NCI-H2029 (cell line): ENCODE measurements around the gene CLEC9A.

Experiments used
- DNase-seq: peaks from one replicate; lab custom pipeline; 2025; lab: John Stamatoyannopoulos, UW

Gene CLEC9A

DNA sequence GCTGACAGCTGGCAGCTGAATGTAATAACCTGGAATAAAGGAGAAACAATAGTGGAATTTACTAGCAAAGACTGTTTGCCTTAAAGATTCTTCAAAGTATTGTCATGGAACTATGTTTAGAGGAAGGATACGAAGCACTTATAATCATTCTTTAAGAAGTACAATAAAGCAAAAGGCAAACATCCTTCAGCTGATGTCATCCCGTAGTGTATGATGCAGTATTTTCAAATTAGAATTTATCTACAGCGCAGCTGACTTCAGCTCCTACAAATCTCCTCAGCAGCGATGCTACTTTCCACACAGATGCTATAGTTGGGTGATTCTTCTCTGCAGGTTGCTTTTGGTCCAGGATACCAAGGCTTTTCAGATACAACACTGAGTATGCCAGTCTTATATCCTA, 36.8 kb downstream of the CLEC9A start:
- no peak for DNase-seq

DNA sequence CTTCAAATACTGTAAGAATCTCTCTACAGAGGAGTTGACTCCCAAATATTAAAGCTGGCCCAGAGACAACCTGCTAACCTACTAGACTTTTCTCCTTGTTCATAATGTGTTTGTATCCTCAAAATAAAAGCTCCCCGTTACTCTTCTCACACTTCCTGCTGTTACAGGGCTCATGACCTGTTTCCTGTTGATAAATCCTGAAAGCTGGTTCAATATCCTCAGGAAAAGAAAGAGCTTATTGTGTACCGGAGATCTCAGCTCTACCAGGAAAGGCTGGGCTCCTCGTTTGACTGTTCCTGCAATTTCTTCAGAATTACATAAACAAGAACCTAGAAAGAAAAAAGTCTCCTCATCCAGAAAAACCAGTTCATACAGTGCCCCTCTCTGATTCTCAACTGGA, 37.5 kb downstream of the CLEC9A start:
- DNase-seq: no peak

DNA sequence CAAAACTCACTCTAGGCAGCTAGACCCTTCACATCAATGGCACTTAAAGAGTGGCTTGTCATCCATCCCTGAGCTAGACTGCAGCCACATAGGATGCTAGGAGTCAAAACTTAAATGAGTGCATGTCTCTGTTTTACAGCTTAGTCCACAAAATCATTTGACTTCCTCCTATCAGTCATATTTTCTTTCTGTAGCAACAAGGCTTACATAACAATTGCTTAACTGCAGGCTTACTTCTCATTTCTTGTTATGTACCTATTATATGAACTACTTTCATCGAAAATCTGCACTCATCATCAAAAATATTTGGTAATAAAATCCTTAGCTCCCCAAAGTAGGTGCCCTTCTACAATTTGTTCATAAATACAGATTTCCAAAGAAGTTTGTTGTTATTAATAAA, 38.2 kb downstream of the CLEC9A start:
- no peak for DNase-seq

DNA sequence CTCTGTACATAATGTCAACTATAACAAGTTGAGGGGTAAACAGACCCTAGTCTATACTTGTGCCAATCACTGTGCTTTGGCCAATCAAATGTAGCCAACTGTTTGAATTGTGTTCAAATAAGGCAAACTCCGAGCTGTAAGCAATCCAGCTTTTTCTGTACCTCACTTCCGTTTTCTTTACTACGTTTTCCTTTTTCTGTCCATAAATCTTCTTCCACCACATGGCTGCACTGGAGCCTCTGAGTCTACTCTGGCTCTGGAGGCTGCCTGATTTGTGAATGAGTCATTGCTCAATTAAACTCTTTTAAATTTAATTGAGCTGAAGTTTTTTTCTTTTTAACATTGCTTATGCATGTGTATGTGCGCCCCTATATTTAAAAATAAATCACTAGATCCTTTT, 38.6 kb downstream of the CLEC9A start:
- DNase-seq: no peak

DNA sequence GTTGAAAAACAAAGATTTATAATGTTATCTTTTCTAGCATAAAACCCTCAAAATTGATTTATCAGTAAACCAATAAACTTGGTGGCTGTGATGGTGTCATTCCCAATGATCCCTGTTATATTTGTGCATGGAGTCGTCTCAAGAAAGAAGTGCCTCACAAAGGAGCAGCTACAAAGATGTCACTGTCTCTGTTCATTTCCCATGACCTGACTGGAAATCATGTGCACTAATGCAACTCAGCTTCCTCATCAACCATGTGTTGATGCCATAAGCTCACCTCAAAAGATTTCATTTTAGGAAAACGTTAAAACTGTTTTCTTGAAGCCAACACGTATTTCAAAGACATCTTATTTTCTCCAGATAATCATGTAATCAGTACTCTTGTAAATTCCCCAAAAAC, 39.5 kb downstream of the CLEC9A start:
- DNase-seq: no peak

DNA sequence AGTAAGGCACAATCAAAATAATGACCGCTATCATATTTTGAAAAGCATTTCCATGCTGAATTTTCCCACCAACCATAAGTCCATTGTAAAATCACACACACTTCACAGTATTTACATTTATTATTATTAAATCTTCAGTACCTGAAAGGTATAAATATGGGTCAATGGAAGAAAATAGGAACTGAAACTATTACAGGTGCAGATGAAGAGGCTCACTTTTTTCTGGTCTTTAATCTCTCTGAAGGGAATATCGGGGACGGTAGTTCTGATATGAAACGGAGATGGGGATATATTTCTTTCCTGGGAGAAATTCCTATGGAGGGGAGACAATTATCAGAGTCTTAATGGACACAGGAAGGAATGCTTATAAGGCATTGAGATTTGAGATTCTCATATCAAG, 39.9 kb downstream of the CLEC9A start:
- DNase-seq: no peak

DNA sequence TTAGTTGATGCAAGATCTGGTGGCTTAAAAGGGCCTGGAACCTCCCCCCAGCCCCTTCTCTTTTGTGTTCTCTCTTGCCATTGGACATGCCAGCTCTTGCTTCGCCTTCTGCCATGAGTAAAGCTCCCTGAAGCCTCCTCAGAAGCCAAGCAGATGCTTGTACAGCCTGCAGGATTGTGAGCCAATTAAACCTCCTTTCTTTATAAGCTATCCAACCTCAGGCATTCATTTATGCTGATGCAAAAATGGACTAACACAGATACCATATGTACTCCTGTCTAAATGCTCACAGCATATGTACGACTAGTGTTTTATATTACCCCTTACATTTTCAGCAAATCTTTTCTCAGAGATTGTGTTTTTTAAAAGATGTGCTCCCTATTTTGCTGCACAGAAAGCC, 41.6 kb downstream of the CLEC9A start:
- no peak for DNase-seq

DNA sequence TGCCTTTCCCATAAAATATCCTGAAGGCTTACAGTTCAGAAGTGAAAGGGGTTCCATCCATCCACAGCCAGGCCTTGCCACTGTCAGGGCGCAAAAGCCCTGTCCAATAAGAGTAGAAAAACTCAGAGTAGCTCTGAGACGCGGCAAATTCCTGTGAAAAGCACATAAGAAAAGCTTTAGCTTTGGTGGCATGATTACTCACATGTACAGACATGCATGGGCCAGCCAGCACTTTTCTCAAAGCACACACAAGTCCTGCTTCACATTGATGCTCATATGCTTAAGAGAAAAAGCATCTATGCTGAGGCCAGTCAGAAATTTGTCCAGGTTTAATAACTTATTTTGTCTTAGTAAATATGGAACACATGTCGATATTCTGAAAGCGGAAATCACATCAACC, 42.8 kb downstream of the CLEC9A start:
- DNase-seq: no peak

DNA sequence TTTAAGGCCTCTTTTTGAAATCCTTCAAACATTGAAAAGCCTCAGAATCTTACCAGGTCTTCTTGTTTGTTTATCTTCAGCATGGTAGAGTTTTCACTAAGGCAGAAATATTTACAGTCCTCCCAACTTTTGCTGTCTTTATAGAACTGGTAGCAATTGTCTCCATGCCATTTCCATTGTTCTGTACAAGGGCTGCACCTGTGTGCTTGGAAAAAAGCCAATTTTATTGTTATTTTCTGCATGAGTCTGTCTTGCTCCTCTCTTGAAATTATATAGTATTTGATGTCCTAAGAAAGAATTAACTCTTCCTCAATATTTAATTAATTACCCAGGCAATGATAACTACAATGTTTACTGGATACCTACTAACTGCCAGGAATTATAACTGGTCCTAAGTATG, 45.0 kb downstream of the CLEC9A start:
- DNase-seq: no peak

DNA sequence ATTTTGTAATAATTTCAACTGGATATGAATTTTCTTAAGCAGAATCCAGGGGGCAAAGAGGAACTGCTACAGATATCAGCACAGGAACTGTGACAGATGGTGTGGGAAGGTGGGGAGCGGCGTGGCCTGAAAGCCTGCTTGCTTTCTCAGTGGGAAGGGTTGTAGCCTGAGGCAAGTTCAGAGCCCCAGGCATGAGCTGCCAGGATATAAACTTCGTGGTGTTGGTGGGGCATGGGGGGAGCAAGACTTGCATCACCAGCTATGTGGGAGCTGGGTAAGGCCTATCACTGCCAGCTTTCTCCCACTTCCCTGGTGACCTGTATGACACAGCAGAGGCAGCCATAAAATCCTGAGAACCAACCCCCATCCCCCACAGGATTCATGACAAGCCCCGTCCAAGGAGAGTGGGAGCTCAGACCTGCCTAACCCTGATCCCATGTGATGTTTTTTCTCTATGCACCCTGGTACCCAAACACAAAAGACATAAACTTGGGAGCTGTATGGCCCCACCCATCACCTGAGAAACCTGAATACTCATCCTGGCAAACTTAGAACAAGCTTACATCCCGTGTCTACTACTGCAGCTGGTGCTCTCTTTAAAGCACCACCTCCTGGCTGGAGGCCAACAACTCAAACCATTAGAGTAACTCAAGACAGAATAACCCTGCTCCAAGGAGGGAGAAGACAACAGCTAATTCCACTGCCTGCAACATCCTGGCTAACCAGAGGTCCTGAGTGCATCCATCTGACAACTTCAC, 51.8 kb downstream of the CLEC9A start:
- DNase-seq: no peak

DNA sequence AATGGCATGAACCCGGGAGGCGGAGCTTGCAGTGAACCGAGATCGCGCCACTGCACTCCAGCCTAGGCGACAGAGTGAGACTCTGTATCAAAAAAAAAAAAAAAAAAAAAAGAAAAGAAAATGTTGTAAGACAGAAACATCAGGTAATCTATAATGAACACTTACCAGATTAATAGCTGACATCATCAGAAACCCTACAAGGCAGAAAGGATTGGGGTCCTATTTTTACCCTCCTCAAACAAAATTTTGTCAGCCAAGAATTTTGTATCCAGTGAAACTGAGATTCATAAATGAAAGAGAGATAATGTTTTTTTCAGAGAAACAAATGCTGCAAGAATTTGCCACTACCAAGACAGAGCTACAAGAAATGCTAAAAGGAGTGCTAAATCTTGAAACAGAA, 54.3 kb downstream of the CLEC9A start:
- no peak for DNase-seq

DNA sequence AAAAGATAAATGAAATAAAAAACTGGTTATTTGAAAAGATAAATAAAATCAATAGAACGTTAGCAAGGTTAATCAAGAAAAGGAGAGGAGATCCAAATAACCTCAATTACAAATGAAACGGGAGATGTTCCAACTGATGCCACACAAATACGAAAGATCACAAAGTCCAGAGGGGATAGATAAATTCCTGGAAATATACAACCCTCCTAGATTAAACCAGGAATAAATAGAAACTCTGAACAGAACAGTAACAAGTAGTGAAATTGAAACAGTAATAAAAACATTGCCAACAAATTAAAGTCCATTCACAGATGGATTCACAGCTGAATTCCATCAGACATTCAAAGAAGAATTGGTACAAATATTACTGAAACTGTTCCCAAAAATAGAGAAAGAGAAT, 55.9 kb downstream of the CLEC9A start:
- DNase-seq: no peak

DNA sequence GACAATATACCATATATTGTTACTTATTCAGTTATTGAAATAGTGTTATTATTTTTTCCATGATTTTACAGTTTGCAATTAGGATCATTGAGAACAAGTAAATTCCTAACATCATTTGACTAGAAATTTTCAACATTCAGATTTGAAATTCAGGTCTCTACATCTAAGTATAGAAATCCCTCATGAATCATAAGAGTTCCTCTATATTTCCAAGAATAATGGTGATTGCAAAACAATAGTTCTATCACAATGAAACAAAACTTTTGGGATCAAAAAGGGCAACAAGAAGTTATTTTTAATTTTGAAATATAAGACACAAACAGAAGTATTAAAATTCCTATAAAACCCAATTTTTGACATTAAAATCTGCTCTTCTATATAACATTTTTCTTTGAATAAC, 57.5 kb downstream of the CLEC9A start:
- DNase-seq: no peak

DNA sequence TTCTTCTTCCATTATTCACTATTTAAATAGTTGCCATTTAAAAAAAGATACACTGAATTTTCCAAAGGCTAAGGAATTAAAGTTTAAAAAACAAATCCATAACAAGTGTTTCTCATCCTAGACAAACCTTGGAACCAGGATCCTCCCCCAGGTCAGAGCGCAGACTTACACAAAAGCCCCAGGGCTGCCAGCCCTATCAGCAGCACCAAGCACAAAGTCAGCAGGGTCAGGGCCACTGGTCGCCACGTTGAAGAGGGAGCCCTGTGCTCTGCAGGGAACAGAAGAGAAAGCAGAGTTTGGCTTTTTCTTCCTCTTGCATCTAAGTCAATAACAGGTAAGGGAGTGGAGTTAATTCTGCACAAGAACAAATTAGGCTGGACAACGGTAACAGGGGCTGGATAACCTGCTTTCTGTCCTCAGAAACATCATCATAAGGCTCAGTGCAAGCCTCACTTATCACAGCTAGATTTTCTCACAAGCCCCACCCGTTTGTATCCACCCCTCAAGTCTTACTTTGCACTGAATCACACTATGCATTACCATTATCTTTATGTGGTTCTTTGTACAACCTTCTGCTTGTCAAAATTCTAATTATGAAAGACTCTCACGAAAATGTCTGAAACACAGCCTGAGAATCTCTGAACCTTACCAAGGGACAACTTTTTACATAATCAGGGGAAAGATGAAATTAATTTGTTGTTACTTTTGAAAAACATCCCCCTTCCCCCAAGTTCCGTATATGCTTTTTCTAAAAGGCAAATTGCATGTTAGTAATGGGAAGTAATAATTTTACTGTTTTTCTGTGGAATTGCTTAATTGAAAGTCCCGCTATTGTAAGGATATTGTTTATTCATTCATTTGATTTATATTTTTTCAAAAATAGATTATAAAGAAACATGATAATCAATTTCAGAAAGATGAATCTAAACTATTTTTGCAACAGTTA, 58.7 kb downstream of the CLEC9A start:
- no peak for DNase-seq

DNA sequence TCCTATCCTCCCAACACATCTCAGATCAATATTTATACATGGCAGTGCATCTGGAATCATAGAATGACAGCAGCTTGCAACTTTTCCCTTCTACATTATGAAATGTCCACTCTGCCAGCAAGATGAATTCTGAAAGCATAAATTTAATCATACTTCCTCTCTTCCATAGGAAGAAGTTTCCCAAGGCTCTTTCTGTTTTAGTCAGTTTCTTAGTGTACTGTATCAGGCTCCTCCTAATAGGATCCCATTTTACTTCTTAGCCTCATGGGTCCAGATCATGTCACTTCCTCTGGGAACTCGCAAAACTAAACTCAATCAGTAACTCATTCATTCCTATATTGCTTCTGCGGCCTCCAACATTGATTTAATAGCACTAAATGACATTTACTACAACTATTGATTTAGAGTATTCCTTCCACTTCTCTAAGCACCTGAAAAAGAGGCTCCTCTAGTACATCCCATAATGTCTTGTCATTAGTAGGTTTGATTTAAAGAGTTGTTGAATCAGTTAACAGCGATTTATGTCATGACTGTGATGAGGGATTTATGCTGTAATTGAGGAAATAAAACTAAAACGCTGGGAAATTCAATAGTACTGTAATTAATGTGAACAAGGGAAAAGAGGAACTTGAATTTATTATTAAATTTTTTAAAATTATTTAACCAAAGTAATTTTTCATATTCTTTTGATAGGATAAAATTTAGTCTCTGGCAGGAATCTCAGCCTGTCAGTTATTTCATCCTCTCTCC, 64.3 kb downstream of the CLEC9A start:
- no peak for DNase-seq

DNA sequence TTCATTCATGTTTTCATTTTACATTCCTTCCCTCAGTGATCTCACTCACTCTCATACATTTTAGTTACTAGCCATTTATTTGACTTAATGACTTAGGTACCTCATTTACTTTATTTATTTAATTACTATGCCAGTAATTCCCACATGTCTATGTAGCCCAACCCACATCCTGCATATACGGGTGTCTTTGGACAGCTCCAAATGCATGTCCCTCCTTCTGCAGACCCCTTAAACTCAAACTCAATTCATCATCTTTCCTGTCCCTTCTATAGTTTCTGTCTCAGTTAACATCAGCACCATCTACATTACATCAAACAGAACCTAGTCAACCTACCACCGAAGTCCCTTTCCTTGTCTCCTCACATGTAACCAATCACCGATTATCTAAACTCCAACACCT, 65.5 kb downstream of the CLEC9A start:
- DNase-seq: no peak

DNA sequence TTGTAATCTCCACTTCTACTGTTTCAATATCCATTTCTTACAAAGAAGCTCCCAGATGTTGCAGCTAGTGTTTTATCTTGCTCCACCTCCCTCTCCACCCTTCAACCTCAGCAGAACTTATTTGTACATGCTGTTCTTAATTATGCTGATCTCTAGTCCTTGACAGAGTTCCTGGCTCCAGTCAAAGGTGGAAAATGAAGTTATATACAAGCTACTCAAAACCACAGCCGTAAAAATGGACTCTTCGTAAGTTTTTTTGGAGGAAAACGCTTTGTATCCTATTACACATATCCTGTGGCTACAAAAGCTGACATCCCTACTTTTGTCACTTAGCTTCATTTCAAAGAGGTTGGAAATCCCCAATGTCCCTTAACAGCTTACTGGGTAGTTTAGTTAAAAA, 67.0 kb downstream of the CLEC9A start:
- DNase-seq: no peak

DNA sequence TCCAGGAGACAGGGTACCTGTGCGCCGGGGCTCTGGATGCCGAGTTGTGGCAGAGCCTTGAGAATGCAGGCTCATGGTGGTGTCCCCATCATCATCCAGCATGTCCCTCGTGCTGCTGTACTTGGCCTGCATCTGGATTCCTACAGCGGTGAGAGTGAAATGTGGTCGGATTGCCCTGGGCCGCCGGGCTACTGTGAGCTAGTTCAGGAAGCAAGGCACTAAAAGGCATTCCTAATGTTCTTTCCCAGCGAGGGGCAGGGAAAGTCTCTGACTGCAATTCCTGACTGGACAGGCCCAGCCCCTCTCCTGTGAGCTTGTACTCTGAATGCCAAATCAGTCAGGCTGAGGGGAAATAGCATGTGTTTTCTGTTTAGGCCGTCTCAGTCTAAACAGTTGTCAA, 68.3 kb downstream of the CLEC9A start, which contains the start of gene CLEC1A:
Gene CLEC1A, minus strand, starts transcription at position 195 of the 400 bp plus-strand sequence. Its CDS starts 63 bp downstream, at position 132.
- no peak for DNase-seq

DNA sequence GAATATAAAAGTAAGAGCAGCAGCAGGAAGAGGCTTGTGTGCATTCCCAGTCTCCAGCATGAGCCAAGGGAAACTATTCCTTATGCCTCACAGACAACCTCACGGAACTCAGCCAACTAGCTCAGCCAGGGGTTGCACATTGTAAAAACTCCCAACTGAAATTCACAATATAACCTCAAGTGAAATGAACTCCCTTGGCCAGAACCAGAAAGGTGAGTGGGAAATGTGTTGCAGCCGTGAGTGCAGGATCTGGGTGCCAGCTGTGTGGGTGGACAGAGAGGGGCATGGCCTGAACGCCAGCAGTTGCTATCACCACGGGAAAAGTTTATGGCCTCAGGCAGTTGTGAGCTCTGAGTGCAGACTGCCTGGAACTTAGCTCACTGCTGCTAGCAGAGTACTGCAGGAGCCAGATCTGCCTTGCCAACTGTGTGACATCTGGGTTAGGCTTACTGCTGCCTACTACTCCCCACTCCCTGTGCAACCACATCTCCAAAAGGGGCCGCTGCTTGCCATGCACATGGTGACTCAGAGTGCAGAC, 70.6 kb downstream of the CLEC9A start:
- no peak for DNase-seq

DNA sequence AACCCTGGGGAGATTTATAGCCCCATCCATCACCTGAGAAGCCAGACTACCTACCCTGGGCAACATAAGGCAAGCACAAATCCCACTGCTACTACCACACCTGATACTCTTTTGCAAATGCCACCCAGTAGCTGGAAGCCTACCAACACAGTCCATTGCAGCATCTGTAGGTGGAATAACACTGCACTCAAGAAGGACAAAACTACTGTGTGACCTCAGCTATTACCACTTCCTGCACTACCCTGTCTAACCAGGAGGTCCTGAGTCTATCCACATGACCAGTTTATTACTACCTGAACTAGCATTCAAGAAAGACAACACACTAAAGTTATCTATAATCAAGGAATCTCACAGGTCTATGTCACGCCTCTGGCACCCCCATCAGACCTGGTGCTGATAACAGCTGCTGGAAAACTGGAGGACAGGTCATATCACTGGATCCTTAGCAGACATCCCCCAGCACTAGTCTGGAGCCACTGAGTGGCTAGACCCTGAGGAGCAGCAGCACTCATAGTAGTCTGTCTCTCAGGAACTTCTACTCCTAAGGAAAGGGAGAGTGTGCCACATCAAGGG, 71.3 kb downstream of the CLEC9A start:
- DNase-seq: no peak

DNA sequence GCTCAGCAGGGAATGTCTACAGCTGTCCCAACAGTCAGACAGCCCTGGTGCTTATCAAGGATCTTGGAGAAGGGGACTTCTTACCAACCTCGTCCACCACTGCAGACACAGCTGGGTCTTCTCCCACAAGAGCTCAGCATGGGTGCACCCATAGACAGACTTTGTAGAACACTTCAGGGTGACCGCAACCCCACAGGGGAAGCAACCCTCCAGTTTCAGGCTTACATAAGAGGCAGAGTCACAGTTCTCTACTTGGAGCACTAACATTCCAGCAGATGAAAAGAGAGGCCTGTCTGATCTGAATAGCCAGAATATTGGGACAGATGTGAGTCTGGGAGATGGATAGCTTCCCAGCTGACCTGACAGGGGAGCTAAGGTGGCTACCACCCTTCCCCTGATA, 71.8 kb downstream of the CLEC9A start:
- DNase-seq: no peak
